GM23338 (cell line): ENCODE measurements around the gene TCF12. TPM values are rescaled to one million over a fixed set of nuclear protein-coding genes. Genes with fewer than 3 reads are reported as not detected.
"Not testable (repeated sequence)": the region's sequence is repeated elsewhere in the genome, so short reads cannot be mapped to it uniquely, and the experiment has no call there.

ENCODE experiments used
- ATAC-seq: fragments of 200-7000 bp; cut with Tn5 transposase; 3 replicates; pipeline ENCODE4 v1.9.1; 2020
- DNase-seq: peaks from one replicate; pipeline ENCODE4 v3.0.0-alpha.2; 2015; ENCODE audit warnings: low spot score
- H2AFZ ChIP-seq: fragments of 200-600 bp; sonication (generic); 2 replicates; pipeline ENCODE4 v1.8.0; 2016; ENCODE audit warnings: antibody characterized with exemption, mild to moderate bottlenecking, moderate library complexity
- H3F3A ChIP-seq: fragments of 200-600 bp; sonication (generic); replicated peaks from 2 replicates; pipeline ENCODE4 v1.8.0; 2017; ENCODE audit warnings: antibody characterized with exemption, mixed run types, low read depth
- H3K27ac ChIP-seq: fragments of 200-600 bp; sonication (generic); 2 replicates; pipeline ENCODE4 v1.6.1; 2016; ENCODE audit warnings: low read depth
- H3K27me3 ChIP-seq: fragments of 200-600 bp; sonication (generic); 2 replicates; pipeline ENCODE4 v1.8.0; 2016; ENCODE audit warnings: mild to moderate bottlenecking, mixed run types, moderate library complexity; ENCODE audit not compliant: insufficient read depth
- H3K36me3 ChIP-seq: fragments of 200-600 bp; sonication (generic); 2 replicates; pipeline ENCODE4 v1.8.0; 2016; ENCODE audit warnings: mild to moderate bottlenecking; ENCODE audit not compliant: insufficient read depth
- H3K4me1 ChIP-seq: fragments of 200-600 bp; sonication (generic); 2 replicates; pipeline ENCODE4 v1.8.0; 2016; ENCODE audit warnings: mild to moderate bottlenecking, moderate library complexity; ENCODE audit not compliant: insufficient read depth
- H3K4me2 ChIP-seq: fragments of 200-600 bp; sonication (generic); 2 replicates; pipeline ENCODE4 v1.7.1; 2017; ENCODE audit warnings: mixed run types
- H3K4me3 ChIP-seq: fragments of 200-600 bp; sonication (generic); 2 replicates; pipeline ENCODE4 v1.6.1; 2016; ENCODE audit warnings: mixed run types
- H3K79me2 ChIP-seq: fragments of 200-600 bp; sonication (generic); replicated peaks from 2 replicates; pipeline ENCODE4 v1.8.0; 2017; ENCODE audit warnings: mild to moderate bottlenecking; ENCODE audit not compliant: insufficient read depth
- H3K9me2 ChIP-seq: fragments of 200-600 bp; sonication (generic); 2 replicates; pipeline ENCODE4 v1.8.0; 2017; ENCODE audit not compliant: insufficient read depth
- H4K20me1 ChIP-seq: fragments of 200-600 bp; sonication (generic); replicated peaks from 2 replicates; pipeline ENCODE4 v1.8.0; 2017; ENCODE audit warnings: mild to moderate bottlenecking; ENCODE audit not compliant: insufficient read depth
- H3K27ac Mint-ChIP-seq: 2 replicates; pipeline ENCODE4 v1.8.0; 2020; ENCODE audit warnings: inconsistent platforms, mild to moderate bottlenecking, moderate library complexity, mixed read lengths
- H3K27me3 Mint-ChIP-seq: 3 replicates; pipeline ENCODE4 v1.8.0; 2022; ENCODE audit warnings: low read depth, mild to moderate bottlenecking, moderate library complexity, mixed read lengths, inconsistent platforms; ENCODE audit not compliant: insufficient read depth, poor library complexity
- H3K36me3 Mint-ChIP-seq: 3 replicates; pipeline ENCODE4 v1.8.0; 2021; ENCODE audit warnings: low read depth, mild to moderate bottlenecking, inconsistent platforms, moderate library complexity, mixed read lengths
- H3K4me1 Mint-ChIP-seq: 3 replicates; pipeline ENCODE4 v1.8.0; 2020; ENCODE audit warnings: mild to moderate bottlenecking, inconsistent platforms, mixed read lengths
- H3K4me3 Mint-ChIP-seq: 3 replicates; pipeline ENCODE4 v1.8.0; 2021; ENCODE audit warnings: moderate library complexity, mild to moderate bottlenecking, inconsistent platforms, mixed read lengths
- H3K9me3 Mint-ChIP-seq: 3 replicates; pipeline ENCODE4 v1.8.0; 2020; ENCODE audit warnings: moderate library complexity, mild to moderate bottlenecking, inconsistent platforms, mixed read lengths
- EZH2 ChIP-seq: fragments of 200-600 bp; sonication (generic); IDR thresholded peaks from one replicate; pipeline ENCODE4 v1.8.0; 2017; ENCODE audit warnings: antibody characterized with exemption, mild to moderate bottlenecking, low read depth; ENCODE audit not compliant: unreplicated experiment
- JUNB ChIP-seq: IDR thresholded peaks from one replicate; pipeline ENCODE4 v1.6.1; 2016; ENCODE audit warnings: antibody characterized with exemption; ENCODE audit not compliant: unreplicated experiment
- POLR2AphosphoS5 ChIP-seq: IDR thresholded peaks from 2 replicates; pipeline ENCODE4 v1.6.1; 2016; ENCODE audit warnings: antibody characterized with exemption, low read depth
- STAT1 ChIP-seq: IDR thresholded peaks from one replicate; pipeline ENCODE4 v1.6.1; 2016; ENCODE audit warnings: antibody characterized with exemption; ENCODE audit not compliant: unreplicated experiment
- polyA plus RNA-seq: library from polyadenylated mRNA; unstranded; fragments of >200 nt; fragmentation: Nextera tagmentation; extraction: Ambion mirVana; gene quantifications from 2 replicates; pipeline ENCODE4 v1.2.1, GENCODE V29; 2016
- total RNA-seq: library from RNA; depleted of rRNA; stranded (reverse); fragments of >200 nt; shearing (Covaris generic); gene quantifications from 2 replicates; pipeline ENCODE4 v1.2.3, GENCODE V29; 2014
- TF ChIP-seq, protein P1 (sequence below): IDR thresholded peaks from 2 replicates; pipeline ENCODE4 v1.6.1; 2016; ENCODE audit warnings: antibody characterized with exemption
- TF ChIP-seq, protein P2 (sequence below): fragments of 250-450 bp; sonication (Bioruptor Pico); IDR thresholded peaks from 2 replicates; pipeline ENCODE4 v1.5.0; 2020; ENCODE audit warnings: mild to moderate bottlenecking, moderate library complexity

Gene TCF12
- total and polyA plus RNA-seq, 2 experiments from 2014 or later = 27.6 to 104 TPM

DNA sequence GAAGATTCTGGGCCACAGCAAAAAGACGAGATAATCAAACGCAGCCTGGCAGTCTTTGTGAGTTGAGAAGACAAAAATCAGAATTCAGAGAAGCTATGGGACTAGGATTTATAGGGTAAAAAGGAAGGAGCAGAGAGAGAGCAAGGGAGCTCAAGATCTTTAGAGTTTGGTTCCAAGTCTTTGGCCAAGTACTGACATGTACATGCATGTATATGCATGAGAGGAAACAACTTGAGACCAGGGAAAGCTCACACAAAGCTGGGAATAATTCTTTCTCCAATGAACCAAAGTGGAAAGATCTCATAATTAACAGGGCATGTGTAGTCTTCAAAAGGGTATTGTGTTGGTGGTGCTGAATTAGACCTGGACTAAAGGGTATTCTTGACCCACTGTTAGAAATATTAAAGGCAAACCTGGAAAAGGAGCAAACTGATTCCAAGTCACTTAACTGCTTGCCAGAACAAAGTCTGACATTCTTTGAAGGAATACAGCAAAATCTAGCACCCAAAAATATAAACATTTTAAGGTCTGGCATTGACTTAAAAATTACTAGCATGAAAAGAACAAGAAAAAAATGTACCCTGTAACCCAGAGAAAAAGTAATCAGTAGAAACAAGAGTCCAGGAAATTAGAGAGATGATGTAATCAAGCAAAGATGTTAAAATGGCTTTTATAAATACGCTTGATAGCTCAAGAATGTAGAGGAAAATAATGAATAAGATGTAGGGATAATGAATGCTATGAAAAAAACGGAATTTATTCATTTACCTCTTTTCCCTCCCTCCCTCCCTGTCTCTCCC lies 231.8 kb downstream of the TCF12 start (continued):
- TF ChIP-seq, protein P1, sequence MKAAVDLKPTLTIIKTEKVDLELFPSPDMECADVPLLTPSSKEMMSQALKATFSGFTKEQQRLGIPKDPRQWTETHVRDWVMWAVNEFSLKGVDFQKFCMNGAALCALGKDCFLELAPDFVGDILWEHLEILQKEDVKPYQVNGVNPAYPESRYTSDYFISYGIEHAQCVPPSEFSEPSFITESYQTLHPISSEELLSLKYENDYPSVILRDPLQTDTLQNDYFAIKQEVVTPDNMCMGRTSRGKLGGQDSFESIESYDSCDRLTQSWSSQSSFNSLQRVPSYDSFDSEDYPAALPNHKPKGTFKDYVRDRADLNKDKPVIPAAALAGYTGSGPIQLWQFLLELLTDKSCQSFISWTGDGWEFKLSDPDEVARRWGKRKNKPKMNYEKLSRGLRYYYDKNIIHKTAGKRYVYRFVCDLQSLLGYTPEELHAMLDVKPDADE = no peak
- TF ChIP-seq STAT1 (no peak), POLR2AphosphoS5 (no peak)

DNA sequence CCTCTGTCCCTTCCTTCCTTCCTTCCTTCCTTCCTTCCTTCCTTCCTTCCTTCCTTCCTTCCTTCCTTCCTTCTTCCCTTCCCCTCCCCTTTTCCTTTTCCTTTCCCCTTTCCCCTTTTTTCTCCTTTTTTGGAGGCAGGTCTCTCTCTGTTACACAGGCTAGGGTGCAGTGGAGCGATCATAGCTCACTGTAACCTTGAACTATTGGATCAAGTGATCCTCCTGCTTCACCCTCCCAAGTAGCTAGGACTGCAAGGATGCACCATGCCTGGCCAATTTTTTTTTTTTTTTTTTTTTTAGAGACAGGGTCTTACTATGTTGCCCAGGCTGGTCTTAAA lies 232.4 kb downstream of the TCF12 start:
- H3K79me2 ChIP-seq, H4K20me1 ChIP-seq, H3K27me3 Mint-ChIP-seq, H3F3A ChIP-seq, H3K4me3 ChIP-seq, DNase-seq, ATAC-seq, H3K27ac ChIP-seq, H3K4me1 ChIP-seq, H2AFZ ChIP-seq, H3K4me3 Mint-ChIP-seq, H3K36me3 ChIP-seq, H3K9me2 ChIP-seq, H3K27me3 ChIP-seq, H3K27ac Mint-ChIP-seq, H3K4me2 ChIP-seq: not testable (repeated sequence)
- Mint-ChIP-seq H3K9me3 (peaks cover 25% of the 10 kb centered on the region), H3K36me3 (peaks cover 34% of the 10 kb centered on the region), H3K4me1 (peaks cover 18% of the 10 kb centered on the region)

DNA sequence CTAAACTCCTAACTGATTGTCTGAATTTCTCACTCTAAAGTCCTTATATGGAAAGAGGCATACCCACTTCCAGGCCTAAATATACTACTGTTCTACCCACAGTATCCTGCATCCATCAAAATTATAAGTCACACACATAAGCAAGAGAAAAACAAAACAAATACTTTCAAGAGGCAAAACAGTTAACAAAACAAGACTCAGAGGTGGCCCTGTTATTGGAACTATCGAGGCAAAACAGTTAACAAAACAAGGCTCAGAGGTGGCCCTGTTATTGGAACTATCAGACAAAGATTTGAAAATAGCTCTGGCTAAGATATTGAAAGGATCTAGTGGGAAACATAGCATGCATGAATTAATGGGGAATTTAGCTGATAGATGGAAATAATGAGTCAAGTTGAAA lies 233.7 kb downstream of the TCF12 start:
- Histone ChIP-seq H3K27ac (no peak overlapping the region), H3K4me1 (no peaks in the 10 kb centered on the region; the same call in 1 of the 2 replicates), H3K4me3 (no peak overlapping the region), H3K27me3 (no peaks in the 10 kb centered on the region), H3K9me2 (no peaks in the 10 kb centered on the region), H3F3A (no peaks in the 10 kb centered on the region), H2AFZ (no peak overlapping the region), H4K20me1 (no peaks in the 10 kb centered on the region), H3K79me2 (peaks cover 5% of the 10 kb centered on the region; the same call in 1 of the 2 replicates), H3K4me2 (no peak overlapping the region), H3K36me3 (no peaks in the 10 kb centered on the region)
- Mint-ChIP-seq H3K27ac (no peak overlapping the region), H3K9me3 (peaks cover 25% of the 10 kb centered on the region), H3K27me3 (peaks cover 7% of the 10 kb centered on the region), H3K4me1 (peaks cover 15% of the 10 kb centered on the region), H3K36me3 (peaks cover 34% of the 10 kb centered on the region), H3K4me3 (no peak overlapping the region)
- DNase-seq (no peak), ATAC-seq (no peak)
- no peak for TF ChIP-seq EZH2

DNA sequence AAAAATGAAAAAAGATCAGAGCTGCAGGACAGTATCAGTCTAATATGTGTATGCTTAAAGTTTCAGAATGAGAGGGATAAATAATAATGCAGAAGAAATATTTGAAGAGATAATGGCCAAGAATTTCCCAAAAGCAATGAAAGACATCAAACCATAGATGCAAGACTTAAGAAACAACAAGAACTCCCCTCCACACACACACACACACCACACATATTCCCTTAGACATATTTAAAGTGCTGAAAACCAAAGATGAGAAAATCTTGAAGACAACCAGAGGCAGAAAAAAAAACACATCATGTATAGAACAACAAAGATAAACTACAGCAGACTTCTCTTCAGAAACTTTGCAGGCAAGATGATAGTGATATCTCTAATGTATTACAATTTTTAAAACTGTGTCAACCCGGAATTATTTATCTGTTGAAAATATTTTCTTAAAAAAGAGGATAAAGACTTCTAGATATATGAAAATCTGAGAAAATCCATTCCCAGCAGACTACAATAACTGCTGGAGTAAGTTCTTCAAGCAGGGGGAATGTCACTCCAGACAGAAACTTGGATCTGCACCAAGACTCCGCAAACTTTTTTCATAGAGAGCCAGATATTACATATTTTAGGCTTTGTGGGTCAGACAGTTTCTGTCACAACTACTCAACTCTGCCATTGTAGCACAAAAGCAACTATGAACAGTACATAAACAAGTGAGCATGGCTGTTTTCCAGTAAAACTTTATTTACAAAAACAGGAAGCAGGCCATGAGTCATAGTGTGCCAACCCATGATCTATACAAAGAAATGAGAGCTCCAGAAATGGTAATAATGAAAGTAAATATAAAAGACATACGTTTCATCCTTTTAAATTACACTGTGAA lies 234.5 kb downstream of the TCF12 start:
- no peaks in the 10 kb centered on the region for H3F3A ChIP-seq
- no peak for DNase-seq
- TF ChIP-seq JUNB = no peak
- TF ChIP-seq, protein P2, sequence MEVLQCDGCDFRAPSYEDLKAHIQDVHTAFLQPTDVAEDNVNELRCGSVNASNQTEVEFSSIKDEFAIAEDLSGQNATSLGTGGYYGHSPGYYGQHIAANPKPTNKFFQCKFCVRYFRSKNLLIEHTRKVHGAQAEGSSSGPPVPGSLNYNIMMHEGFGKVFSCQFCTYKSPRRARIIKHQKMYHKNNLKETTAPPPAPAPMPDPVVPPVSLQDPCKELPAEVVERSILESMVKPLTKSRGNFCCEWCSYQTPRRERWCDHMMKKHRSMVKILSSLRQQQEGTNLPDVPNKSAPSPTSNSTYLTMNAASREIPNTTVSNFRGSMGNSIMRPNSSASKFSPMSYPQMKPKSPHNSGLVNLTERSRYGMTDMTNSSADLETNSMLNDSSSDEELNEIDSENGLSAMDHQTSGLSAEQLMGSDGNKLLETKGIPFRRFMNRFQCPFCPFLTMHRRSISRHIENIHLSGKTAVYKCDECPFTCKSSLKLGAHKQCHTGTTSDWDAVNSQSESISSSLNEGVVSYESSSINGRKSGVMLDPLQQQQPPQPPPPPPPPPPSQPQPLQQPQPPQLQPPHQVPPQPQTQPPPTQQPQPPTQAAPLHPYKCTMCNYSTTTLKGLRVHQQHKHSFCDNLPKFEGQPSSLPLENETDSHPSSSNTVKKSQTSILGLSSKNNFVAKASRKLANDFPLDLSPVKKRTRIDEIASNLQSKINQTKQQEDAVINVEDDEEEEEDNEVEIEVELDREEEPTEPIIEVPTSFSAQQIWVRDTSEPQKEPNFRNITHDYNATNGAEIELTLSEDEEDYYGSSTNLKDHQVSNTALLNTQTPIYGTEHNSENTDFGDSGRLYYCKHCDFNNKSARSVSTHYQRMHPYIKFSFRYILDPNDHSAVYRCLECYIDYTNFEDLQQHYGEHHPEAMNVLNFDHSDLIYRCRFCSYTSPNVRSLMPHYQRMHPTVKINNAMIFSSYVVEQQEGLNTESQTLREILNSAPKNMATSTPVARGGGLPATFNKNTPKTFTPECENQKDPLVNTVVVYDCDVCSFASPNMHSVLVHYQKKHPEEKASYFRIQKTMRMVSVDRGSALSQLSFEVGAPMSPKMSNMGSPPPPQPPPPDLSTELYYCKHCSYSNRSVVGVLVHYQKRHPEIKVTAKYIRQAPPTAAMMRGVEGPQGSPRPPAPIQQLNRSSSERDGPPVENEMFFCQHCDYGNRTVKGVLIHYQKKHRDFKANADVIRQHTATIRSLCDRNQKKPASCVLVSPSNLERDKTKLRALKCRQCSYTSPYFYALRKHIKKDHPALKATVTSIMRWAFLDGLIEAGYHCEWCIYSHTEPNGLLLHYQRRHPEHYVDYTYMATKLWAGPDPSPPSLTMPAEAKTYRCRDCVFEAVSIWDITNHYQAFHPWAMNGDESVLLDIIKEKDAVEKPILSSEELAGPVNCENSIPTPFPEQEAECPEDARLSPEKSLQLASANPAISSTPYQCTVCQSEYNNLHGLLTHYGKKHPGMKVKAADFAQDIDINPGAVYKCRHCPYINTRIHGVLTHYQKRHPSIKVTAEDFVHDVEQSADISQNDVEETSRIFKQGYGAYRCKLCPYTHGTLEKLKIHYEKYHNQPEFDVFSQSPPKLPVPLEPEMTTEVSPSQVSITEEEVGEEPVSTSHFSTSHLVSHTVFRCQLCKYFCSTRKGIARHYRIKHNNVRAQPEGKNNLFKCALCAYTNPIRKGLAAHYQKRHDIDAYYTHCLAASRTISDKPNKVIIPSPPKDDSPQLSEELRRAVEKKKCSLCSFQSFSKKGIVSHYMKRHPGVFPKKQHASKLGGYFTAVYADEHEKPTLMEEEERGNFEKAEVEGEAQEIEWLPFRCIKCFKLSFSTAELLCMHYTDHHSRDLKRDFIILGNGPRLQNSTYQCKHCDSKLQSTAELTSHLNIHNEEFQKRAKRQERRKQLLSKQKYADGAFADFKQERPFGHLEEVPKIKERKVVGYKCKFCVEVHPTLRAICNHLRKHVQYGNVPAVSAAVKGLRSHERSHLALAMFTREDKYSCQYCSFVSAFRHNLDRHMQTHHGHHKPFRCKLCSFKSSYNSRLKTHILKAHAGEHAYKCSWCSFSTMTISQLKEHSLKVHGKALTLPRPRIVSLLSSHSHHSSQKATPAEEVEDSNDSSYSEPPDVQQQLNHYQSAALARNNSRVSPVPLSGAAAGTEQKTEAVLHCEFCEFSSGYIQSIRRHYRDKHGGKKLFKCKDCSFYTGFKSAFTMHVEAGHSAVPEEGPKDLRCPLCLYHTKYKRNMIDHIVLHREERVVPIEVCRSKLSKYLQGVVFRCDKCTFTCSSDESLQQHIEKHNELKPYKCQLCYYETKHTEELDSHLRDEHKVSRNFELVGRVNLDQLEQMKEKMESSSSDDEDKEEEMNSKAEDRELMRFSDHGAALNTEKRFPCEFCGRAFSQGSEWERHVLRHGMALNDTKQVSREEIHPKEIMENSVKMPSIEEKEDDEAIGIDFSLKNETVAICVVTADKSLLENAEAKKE (CRISPR knock-in tag) = no peak

More for the DNA sequence above, 234.5 kb downstream of the TCF12 start:
- Mint-ChIP-seq H3K9me3 (peaks cover 25% of the 10 kb centered on the region), H3K27ac (no peak overlapping the region), H3K27me3 (peaks cover 7% of the 10 kb centered on the region), H3K36me3 (peaks cover 34% of the 10 kb centered on the region), H3K4me3 (no peak overlapping the region), H3K4me1 (peaks cover 17% of the 10 kb centered on the region)
- Histone ChIP-seq H2AFZ (no peak overlapping the region), H3K4me2 (no peak overlapping the region), H3K36me3 (no peaks in the 10 kb centered on the region), H4K20me1 (no peaks in the 10 kb centered on the region), H3K9me2 (no peaks in the 10 kb centered on the region), H3K4me1 (no peaks in the 10 kb centered on the region), H3K79me2 (peaks cover 5% of the 10 kb centered on the region; the same call in 1 of the 2 replicates), H3K27me3 (no peaks in the 10 kb centered on the region), H3K27ac (no peak overlapping the region), H3K4me3 (no peak overlapping the region)
- no peak for ATAC-seq
